HEK293 (cell line): ENCODE results near the gene ITGAL.

Source experiments
- CTCF ChIA-PET: fragments of 350-600 bp; formaldehyde crosslinking; extraction: SDS; loops from one replicate; lab custom pipeline; 2021; ENCODE audit warnings: antibody characterized with exemption; lab: Yijun Ruan, JAX
- POLR2A ChIA-PET: fragments of 300-600 bp; formaldehyde crosslinking; extraction: SDS; loops from one replicate; lab custom pipeline; 2020; ENCODE audit warnings: antibody characterized with exemption, inconsistent platforms; lab: Yijun Ruan, JAX
- H3K27ac ChIP-seq: fragments of 200-500 bp; sonication (Bioruptor generic); 2 replicates; pipeline ENCODE4 v1.5.1; 2014; ENCODE audit warnings: low read depth, low read length, control low read depth, inconsistent platforms; ENCODE audit errors: extremely low read depth
- H3K36me3 ChIP-seq, 2 experiments: fragments of 200-500 bp in 1 of 2; sonication (Bioruptor generic) in 1 of 2; 1 replicate in 1 of 2; 2 replicates in 1 of 2; pipeline ENCODE4 v1.5.1; 2014 to 2017; ENCODE audit warnings: inconsistent platforms in 2 of 2, low read length in 2 of 2; ENCODE audit not compliant: control insufficient read depth in 2 of 2, insufficient read depth in 1 of 2
- H3K4me1 ChIP-seq: fragments of 200-500 bp; sonication (Bioruptor generic); 2 replicates; pipeline ENCODE4 v1.5.1; 2014; ENCODE audit warnings: mild to moderate bottlenecking, low read length, inconsistent platforms; ENCODE audit not compliant: control insufficient read depth, insufficient read depth
- H3K4me3 ChIP-seq: 2 replicates; pipeline ENCODE4 v1.5.1; 2011; ENCODE audit warnings: low read depth, mild to moderate bottlenecking, control low read depth, low read length, moderate library complexity
- H3K9me3 ChIP-seq: fragments of 200-500 bp; sonication (Bioruptor generic); 2 replicates; pipeline ENCODE4 v1.5.1; 2014; ENCODE audit warnings: low read depth, low read length, inconsistent platforms; ENCODE audit not compliant: control insufficient read depth, insufficient read depth
- GLIS1 ChIP-seq: fragments of 450-650 bp; formaldehyde crosslinking; IDR thresholded peaks from 2 replicates; pipeline ENCODE4 v1.5.1; 2016; ENCODE audit warnings: missing biosample characterization, missing genetic modification characterization
- HOXC10 ChIP-seq: sonication (generic); formaldehyde crosslinking; IDR thresholded peaks from 2 replicates; pipeline ENCODE4 v1.8.1; 2023; ENCODE audit warnings: mild to moderate bottlenecking, missing genetic modification reagents
- KLF1 ChIP-seq: fragments of 450-650 bp; formaldehyde crosslinking; IDR thresholded peaks from 2 replicates; pipeline ENCODE4 v1.5.1; 2016; ENCODE audit warnings: missing biosample characterization, missing genetic modification characterization
- KLF10 ChIP-seq: fragments of 450-650 bp; IDR thresholded peaks from 2 replicates; pipeline ENCODE4 v1.5.1; 2018; ENCODE audit warnings: missing biosample characterization, mild to moderate bottlenecking, missing genetic modification characterization
- MYNN ChIP-seq: fragments of 450-650 bp; formaldehyde crosslinking; IDR thresholded peaks from 2 replicates; pipeline ENCODE4 v1.5.1; 2016; ENCODE audit warnings: missing biosample characterization, missing genetic modification characterization, borderline replicate concordance
- TCF7L2 ChIP-seq: IDR thresholded peaks from 2 replicates; pipeline ENCODE4 v1.6.1; 2011; ENCODE audit warnings: low read depth, mild to moderate bottlenecking, inconsistent platforms, low read length, moderate library complexity, borderline replicate concordance
- ZBTB20 ChIP-seq: fragments of 450-650 bp; formaldehyde crosslinking; IDR thresholded peaks from 2 replicates; pipeline ENCODE4 v1.5.1; 2016; ENCODE audit warnings: missing biosample characterization, missing genetic modification characterization
- ZIC2 ChIP-seq: fragments of 450-650 bp; formaldehyde crosslinking; IDR thresholded peaks from 2 replicates; pipeline ENCODE4 v1.5.1; 2016; ENCODE audit warnings: missing biosample characterization, missing genetic modification characterization
- ZNF10 ChIP-seq: fragments of 450-650 bp; formaldehyde crosslinking; IDR thresholded peaks from 2 replicates; pipeline ENCODE4 v1.5.1; 2017; ENCODE audit warnings: missing biosample characterization, missing genetic modification characterization
- ZNF324 ChIP-seq: fragments of 450-650 bp; formaldehyde crosslinking; IDR thresholded peaks from 2 replicates; pipeline ENCODE4 v1.5.1; 2016; ENCODE audit warnings: missing biosample characterization, missing genetic modification characterization
- ZNF416 ChIP-seq: fragments of 450-650 bp; formaldehyde crosslinking; IDR thresholded peaks from 2 replicates; pipeline ENCODE4 v1.5.1; 2016; ENCODE audit warnings: missing biosample characterization, missing genetic modification characterization
- ZNF426 ChIP-seq: fragments of 450-650 bp; formaldehyde crosslinking; IDR thresholded peaks from 2 replicates; pipeline ENCODE4 v1.5.1; 2017; ENCODE audit warnings: missing biosample characterization, missing genetic modification characterization, mild to moderate bottlenecking, inconsistent platforms, moderate library complexity
- ZNF473 ChIP-seq: fragments of 450-650 bp; formaldehyde crosslinking; IDR thresholded peaks from 2 replicates; pipeline ENCODE4 v1.5.1; 2017; ENCODE audit warnings: missing biosample characterization, missing genetic modification characterization
- ZNF530 ChIP-seq: fragments of 450-650 bp; formaldehyde crosslinking; IDR thresholded peaks from 2 replicates; pipeline ENCODE4 v1.5.1; 2016; ENCODE audit warnings: low read depth, missing biosample characterization, missing genetic modification characterization
- ZNF677 ChIP-seq: fragments of 450-650 bp; IDR thresholded peaks from 2 replicates; pipeline ENCODE4 v1.5.0; 2018; ENCODE audit warnings: missing biosample characterization, mild to moderate bottlenecking, missing genetic modification characterization, moderate library complexity
- ZNF785 ChIP-seq: fragments of 450-650 bp; formaldehyde crosslinking; IDR thresholded peaks from 2 replicates; pipeline ENCODE4 v1.5.1; 2016; ENCODE audit warnings: missing biosample characterization, missing genetic modification characterization
- ZSCAN30 ChIP-seq: fragments of 450-650 bp; IDR thresholded peaks from 2 replicates; pipeline ENCODE4 v1.5.1; 2018; ENCODE audit warnings: missing biosample characterization, mild to moderate bottlenecking, missing genetic modification characterization, moderate library complexity
- TF ChIP-seq, protein P1 (sequence below): fragments of 450-650 bp; formaldehyde crosslinking; IDR thresholded peaks from 2 replicates; pipeline ENCODE4 v1.5.1; 2016; ENCODE audit warnings: missing biosample characterization, missing genetic modification characterization
- TF ChIP-seq, protein P2 (sequence below): fragments of 450-650 bp; formaldehyde crosslinking; IDR thresholded peaks from 2 replicates; pipeline ENCODE4 v1.5.1; 2016; ENCODE audit warnings: missing biosample characterization, missing genetic modification characterization
- TF ChIP-seq, protein P3 (sequence below): fragments of 450-650 bp; formaldehyde crosslinking; IDR thresholded peaks from 2 replicates; pipeline ENCODE4 v1.5.1; 2017; ENCODE audit warnings: missing biosample characterization, mild to moderate bottlenecking, missing genetic modification characterization, moderate library complexity
- TF ChIP-seq, protein P4 (sequence below): fragments of 450-650 bp; formaldehyde crosslinking; IDR thresholded peaks from 2 replicates; pipeline ENCODE4 v1.5.1; 2016; ENCODE audit warnings: missing biosample characterization, missing genetic modification characterization
- TF ChIP-seq, protein P5 (sequence below): fragments of 450-650 bp; formaldehyde crosslinking; IDR thresholded peaks from 2 replicates; pipeline ENCODE4 v1.5.1; 2017; ENCODE audit warnings: missing biosample characterization, missing genetic modification characterization
- TF ChIP-seq, protein P6 (sequence below): fragments of 450-650 bp; formaldehyde crosslinking; IDR thresholded peaks from 2 replicates; pipeline ENCODE4; 2016; ENCODE audit warnings: missing biosample characterization, missing genetic modification characterization

Gene ITGAL

DNA sequence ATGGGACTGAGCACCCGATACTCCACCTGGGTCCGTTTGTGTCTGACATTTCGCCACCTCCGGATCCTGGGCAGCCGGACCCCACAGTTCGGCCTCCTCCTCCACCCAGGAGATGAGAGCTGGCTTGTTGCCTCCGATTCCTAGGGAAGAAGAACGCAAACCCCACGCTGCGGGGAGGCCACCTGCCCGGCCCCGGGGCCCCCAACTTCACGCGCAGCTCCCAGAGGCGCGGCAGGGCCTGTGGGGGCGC lies 85.1 kb downstream of the ITGAL start:
- Histone ChIP-seq H3K4me3 (peak overlapping the region; percentile 88), H3K4me1 (peaks cover 2% of the 10 kb centered on the region; the same call in 1 of the 2 replicates), H3K9me3 (no peaks in the 10 kb centered on the region), H3K36me3 (peaks cover 9 to 37% of the 10 kb centered on the region in 2 experiments; a peak in 2 of 3 replicates), H3K27ac (peak overlapping the region; percentile 98)
- POLR2A ChIA-PET, result interaction anchor here (0.6 to 3.9 kb wide), 15 partner anchors 9 to 187 kb away, joined by 3 to 69 read pairs (median 10); partner anchors contain the start of genes DCTPP1, ZNF688 and ZNF747
- 0 out of 2 replicates have a peak, but pooled peaks have one; percentile 34 for TF ChIP-seq GLIS1
- TF ChIP-seq ZNF785 (tag by site-specific recombination), result no peak
- CTCF ChIA-PET, result interaction anchor here (0.9 to 2.0 kb wide), 7 partner anchors 15 to 136 kb away, joined by 3 to 6 read pairs (median 4); no protein-coding TSS in a partner anchor

DNA sequence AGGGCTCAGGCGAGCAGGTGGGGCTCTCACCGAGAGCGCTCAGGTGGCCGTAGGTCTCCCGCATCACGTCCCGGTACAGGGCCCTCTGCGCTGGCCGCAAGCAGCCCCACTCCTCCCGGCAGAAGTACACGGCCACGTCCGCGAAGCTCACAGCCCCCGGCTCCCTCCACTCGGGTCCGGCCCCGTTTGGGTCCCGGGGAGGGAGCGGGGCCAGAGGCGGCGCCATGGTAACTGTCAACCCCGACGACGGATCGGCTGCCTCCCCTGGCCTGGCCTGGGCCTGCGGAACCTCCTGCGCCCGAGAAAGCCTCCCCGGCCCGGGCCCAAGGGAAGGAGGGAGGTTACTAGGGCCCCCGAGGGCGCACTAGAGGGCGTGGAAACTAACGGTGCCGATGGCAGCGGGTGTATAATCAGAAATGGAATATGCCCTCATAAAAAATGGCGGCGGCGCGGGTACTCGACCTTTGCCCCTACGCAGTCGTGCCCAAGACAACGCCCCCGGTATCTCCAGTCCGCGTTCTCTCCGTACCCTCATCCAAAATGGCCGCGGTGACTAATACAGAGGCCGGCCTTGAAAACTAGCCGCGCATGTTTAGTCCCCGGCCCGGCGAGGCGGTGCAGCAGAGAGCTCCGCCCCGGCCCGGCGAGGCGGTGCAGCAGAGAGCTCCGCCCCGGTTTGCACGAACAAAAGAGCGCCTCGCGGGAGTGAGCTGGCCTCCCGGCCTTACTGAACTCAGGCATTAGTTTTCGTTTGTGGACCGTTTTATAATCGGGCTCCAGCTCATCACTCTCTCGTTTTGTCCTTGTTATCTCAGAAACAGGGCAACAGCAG lies 85.6 kb downstream of the ITGAL start, which contains the start of gene ZNF764:
ZNF764 (minus strand) TSS at position 418 of the 832 bp plus-strand sequence; CDS start at position 226, 192 bp downstream.
- Histone ChIP-seq H3K4me3 (peak within 1 kb of the TSS; percentile 88), H3K36me3 (peaks cover 9 to 33% of the 10 kb centered on the region in 2 experiments; a peak in 2 of 3 replicates), H3K9me3 (no peaks in the 10 kb centered on the region), H3K4me1 (peaks cover 2% of the 10 kb centered on the region; the same call in 1 of the 2 replicates), H3K27ac (peak within 1 kb of the TSS; percentile 98)
- ChIA-PET POLR2A (interaction anchor here (0.6 to 3.9 kb wide), 23 partner anchors 8 to 224 kb away, joined by 3 to 69 read pairs (median 7); partner anchors contain the start of genes DCTPP1, PRR14, ZNF688 and ZNF689), CTCF (interaction anchor here (0.6 to 2.0 kb wide), 12 partner anchors 10 to 135 kb away, joined by 3 to 6 read pairs (median 4); no protein-coding TSS in a partner anchor)
- TF ChIP-seq, protein P1, sequence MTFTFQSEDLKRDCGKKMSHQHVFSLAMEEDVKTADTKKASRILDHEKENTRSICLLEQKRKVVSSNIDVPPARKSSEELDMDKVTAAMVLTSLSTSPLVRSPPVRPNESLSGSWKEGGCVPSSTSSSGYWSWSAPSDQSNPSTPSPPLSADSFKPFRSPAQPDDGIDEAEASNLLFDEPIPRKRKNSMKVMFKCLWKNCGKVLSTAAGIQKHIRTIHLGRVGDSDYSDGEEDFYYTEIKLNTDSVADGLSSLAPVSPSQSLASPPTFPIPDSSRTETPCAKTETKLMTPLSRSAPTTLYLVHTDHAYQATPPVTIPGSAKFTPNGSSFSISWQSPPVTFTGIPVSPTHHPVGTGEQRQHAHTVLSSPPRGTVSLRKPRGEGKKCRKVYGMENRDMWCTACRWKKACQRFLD (tag by site-specific recombination), result no peak
- TF ChIP-seq KLF10 (tag by site-specific recombination) (peak; percentile 98), KLF1 (peak; percentile 76), HOXC10 (no peak), TCF7L2 (no peak), ZSCAN30 (tag by site-specific recombination) (peak; percentile 79), ZNF324 (no peak), ZNF10 (tag by site-specific recombination) (peak; percentile 35; the same call in 1 of the 2 replicates), MYNN (0 out of 2 replicates have a peak, but pooled peaks have one; percentile 35), ZNF677 (tag by site-specific recombination) (no peak), ZNF416 (tag by site-specific recombination) (no peak), ZNF530 (tag by site-specific recombination) (no peak), ZBTB20 (tag by site-specific recombination) (peak; percentile 99), ZIC2 (tag by site-specific recombination) (peak; percentile 64), ZNF473 (tag by site-specific recombination) (no peak), ZNF426 (tag by site-specific recombination) (no peak)
- TF ChIP-seq, protein P2, sequence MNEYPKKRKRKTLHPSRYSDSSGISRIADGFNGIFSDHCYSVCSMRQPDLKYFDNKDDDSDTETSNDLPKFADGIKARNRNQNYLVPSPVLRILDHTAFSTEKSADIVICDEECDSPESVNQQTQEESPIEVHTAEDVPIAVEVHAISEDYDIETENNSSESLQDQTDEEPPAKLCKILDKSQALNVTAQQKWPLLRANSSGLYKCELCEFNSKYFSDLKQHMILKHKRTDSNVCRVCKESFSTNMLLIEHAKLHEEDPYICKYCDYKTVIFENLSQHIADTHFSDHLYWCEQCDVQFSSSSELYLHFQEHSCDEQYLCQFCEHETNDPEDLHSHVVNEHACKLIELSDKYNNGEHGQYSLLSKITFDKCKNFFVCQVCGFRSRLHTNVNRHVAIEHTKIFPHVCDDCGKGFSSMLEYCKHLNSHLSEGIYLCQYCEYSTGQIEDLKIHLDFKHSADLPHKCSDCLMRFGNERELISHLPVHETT, result no peak
- TF ChIP-seq, protein P3, sequence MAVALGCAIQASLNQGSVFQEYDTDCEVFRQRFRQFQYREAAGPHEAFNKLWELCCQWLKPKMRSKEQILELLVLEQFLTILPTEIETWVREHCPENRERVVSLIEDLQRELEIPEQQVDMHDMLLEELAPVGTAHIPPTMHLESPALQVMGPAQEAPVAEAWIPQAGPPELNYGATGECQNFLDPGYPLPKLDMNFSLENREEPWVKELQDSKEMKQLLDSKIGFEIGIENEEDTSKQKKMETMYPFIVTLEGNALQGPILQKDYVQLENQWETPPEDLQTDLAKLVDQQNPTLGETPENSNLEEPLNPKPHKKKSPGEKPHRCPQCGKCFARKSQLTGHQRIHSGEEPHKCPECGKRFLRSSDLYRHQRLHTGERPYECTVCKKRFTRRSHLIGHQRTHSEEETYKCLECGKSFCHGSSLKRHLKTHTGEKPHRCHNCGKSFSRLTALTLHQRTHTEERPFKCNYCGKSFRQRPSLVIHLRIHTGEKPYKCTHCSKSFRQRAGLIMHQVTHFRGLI, result no peak; the same call in 1 of the 2 replicates
- TF ChIP-seq, protein P4, sequence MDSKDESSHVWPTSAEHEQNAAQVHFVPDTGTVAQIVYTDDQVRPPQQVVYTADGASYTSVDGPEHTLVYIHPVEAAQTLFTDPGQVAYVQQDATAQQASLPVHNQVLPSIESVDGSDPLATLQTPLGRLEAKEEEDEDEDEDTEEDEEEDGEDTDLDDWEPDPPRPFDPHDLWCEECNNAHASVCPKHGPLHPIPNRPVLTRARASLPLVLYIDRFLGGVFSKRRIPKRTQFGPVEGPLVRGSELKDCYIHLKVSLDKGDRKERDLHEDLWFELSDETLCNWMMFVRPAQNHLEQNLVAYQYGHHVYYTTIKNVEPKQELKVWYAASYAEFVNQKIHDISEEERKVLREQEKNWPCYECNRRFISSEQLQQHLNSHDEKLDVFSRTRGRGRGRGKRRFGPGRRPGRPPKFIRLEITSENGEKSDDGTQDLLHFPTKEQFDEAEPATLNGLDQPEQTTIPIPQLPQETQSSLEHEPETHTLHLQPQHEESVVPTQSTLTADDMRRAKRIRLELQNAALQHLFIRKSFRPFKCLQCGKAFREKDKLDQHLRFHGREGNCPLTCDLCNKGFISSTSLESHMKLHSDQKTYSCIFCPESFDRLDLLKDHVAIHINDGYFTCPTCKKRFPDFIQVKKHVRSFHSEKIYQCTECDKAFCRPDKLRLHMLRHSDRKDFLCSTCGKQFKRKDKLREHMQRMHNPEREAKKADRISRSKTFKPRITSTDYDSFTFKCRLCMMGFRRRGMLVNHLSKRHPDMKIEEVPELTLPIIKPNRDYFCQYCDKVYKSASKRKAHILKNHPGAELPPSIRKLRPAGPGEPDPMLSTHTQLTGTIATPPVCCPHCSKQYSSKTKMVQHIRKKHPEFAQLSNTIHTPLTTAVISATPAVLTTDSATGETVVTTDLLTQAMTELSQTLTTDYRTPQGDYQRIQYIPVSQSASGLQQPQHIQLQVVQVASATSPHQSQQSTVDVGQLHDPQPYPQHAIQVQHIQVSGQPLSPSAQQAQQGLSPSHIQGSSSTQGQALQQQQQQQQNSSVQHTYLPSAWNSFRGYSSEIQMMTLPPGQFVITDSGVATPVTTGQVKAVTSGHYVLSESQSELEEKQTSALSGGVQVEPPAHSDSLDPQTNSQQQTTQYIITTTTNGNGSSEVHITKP (tag by site-specific recombination), result peak; percentile 79; the same call in 1 of the 2 replicates
- TF ChIP-seq, protein P5, sequence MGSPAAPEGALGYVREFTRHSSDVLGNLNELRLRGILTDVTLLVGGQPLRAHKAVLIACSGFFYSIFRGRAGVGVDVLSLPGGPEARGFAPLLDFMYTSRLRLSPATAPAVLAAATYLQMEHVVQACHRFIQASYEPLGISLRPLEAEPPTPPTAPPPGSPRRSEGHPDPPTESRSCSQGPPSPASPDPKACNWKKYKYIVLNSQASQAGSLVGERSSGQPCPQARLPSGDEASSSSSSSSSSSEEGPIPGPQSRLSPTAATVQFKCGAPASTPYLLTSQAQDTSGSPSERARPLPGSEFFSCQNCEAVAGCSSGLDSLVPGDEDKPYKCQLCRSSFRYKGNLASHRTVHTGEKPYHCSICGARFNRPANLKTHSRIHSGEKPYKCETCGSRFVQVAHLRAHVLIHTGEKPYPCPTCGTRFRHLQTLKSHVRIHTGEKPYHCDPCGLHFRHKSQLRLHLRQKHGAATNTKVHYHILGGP (tag by site-specific recombination), result no peak
- TF ChIP-seq, protein P6, sequence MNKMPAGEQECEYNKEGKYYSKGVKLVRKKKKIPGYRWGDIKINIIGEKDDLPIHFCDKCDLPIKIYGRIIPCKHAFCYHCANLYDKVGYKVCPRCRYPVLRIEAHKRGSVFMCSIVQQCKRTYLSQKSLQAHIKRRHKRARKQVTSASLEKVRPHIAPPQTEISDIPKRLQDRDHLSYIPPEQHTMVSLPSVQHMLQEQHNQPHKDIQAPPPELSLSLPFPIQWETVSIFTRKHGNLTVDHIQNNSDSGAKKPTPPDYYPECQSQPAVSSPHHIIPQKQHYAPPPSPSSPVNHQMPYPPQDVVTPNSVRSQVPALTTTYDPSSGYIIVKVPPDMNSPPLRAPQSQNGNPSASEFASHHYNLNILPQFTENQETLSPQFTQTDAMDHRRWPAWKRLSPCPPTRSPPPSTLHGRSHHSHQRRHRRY (tag by site-specific recombination), result no peak
